Tibial artery (tissue), 4 donors: ENCODE results near the gene APOBEC4.
"Not testable (repeated sequence)": the region's sequence is repeated elsewhere in the genome, so short reads cannot be mapped to it uniquely, and the experiment has no call there.

ENCODE experiments used
- DNase-seq, 2 donors: peaks; one replicate each; pipeline ENCODE4 v3.0.0-alpha.2; 2019
- H3K27ac ChIP-seq, 2 donors: fragments of 200-600 bp; sonication (generic) in 1 of 2; 1 replicate in 1 of 2; 2 replicates in 1 of 2; pipeline ENCODE4 v1.5.1; 2018 to 2019; ENCODE audit warnings: mild to moderate bottlenecking in 1 of 2
- H3K27me3 ChIP-seq, 2 donors: fragments of 200-600 bp; sonication (generic) in 1 of 2; one replicate each; pipeline versions ENCODE4 v1.5.1 to v1.6.0; 2016 to 2019
- H3K36me3 ChIP-seq, 3 donors: fragments of 200-600 bp; sonication (generic) in 2 of 3; one replicate each; pipeline ENCODE4 v1.5.1; 2016 to 2019; ENCODE audit warnings: mild to moderate bottlenecking in 2 of 3
- H3K4me1 ChIP-seq, 4 donors: fragments of 200-600 bp; sonication (generic) in 2 of 4; 1 replicate in 3 of 4; 2 replicates in 1 of 4; pipeline ENCODE4 v1.5.1; 2016 to 2019
- H3K4me3 ChIP-seq, 2 donors: fragments of 200-600 bp; sonication (generic) in 1 of 2; 1 replicate in 1 of 2; 2 replicates in 1 of 2; pipeline ENCODE4 v1.5.1; 2018 to 2019; ENCODE audit warnings: mild to moderate bottlenecking in 2 of 2
- H3K9me3 ChIP-seq, 3 donors: fragments of 200-600 bp; sonication (generic) in 1 of 3; one replicate each; pipeline ENCODE4 v1.5.1; 2016 to 2019
- CTCF ChIP-seq, 2 experiments: fragments of 200-600 bp in 1 of 2; fragments of 450-650 bp in 1 of 2; IDR thresholded peaks; one replicate each; pipeline ENCODE4 v1.5.1; 2017 to 2019; ENCODE audit warnings: antibody characterized with exemption in 2 of 2, mild to moderate bottlenecking in 1 of 2, moderate library complexity in 1 of 2
- intact Hi-C: fragments of 100-400 bp; cut with DNase I; formaldehyde crosslinking; loops from one replicate; pipeline ENCODE4 v1.15.0; 2023; ENCODE audit warnings: low total_unique reads

APOBEC4 gene

GRCh38 chr1:183633676-183634343 lies 19.3 kb downstream of the APOBEC4 start:
- intact Hi-C loops = loop anchor here (10.0 kb wide), 1 partner anchor 1019 kb away; no protein-coding TSS in a partner anchor
- peak; percentile 55 to 60 for TF ChIP-seq CTCF (IDR thresholded peaks at IDR 0.05)

GRCh38 chr1:183632964-183633363 lies 20.2 kb downstream of the APOBEC4 start:
- Histone ChIP-seq H3K27me3 (no peaks in the 10 kb centered on the region), H3K9me3 (no peaks in the 10 kb centered on the region), H3K4me3 (peak overlapping the region; percentile 83 to 98), H3K36me3 (peaks cover 20 to 33% (median 25%) of the 10 kb centered on the region in 3 donors), H3K27ac (peak overlapping the region; percentile 91 to 99), H3K4me1 (peaks cover 0 to 51% (median 34%) of the 10 kb centered on the region in 4 donors)
- no peak for TF ChIP-seq CTCF (IDR thresholded peaks at IDR 0.05)
- no peak for DNase-seq
- intact Hi-C loops = loop anchor here (10.0 kb wide), 1 partner anchor 1018 kb away; no protein-coding TSS in a partner anchor

More at GRCh38 chr1:183633676-183634343, 19.3 kb downstream of the APOBEC4 start:
- DNase-seq = no peak
- H3K27me3 ChIP-seq = no peaks in the 10 kb centered on the region
- H3K4me1 ChIP-seq = peaks cover 0 to 43% (median 27%) of the 10 kb centered on the region in 4 donors
- H3K27ac ChIP-seq = peak overlapping the region; percentile 91 to 99
- H3K4me3 ChIP-seq = peak overlapping the region; percentile 83 to 98
- peaks cover 12 to 25% (median 17%) of the 10 kb centered on the region in 3 donors for H3K36me3 ChIP-seq
- H3K9me3 ChIP-seq = no peaks in the 10 kb centered on the region

- intact Hi-C loops = loop anchor here (10.0 kb wide), 1 partner anchor 1017 kb away; no protein-coding TSS in a partner anchor
- H3K27ac ChIP-seq = peak overlapping the region in 1 of 2 donors; percentile 99
Observed at GRCh38 chr1:183632114-183632513, 21.0 kb downstream of the APOBEC4 start.

GRCh38 chr1:183630748-183631147 lies 22.4 kb downstream of the APOBEC4 start:
- no peak for DNase-seq
- TF ChIP-seq CTCF (IDR thresholded peaks at IDR 0.05) = no peak
- Histone ChIP-seq H3K9me3 (no peaks in the 10 kb centered on the region), H3K4me3 (peak overlapping the region; percentile 83 to 98), H3K4me1 (peaks cover 0 to 67% (median 43%) of the 10 kb centered on the region in 4 donors), H3K36me3 (peaks cover 29 to 39% (median 33%) of the 10 kb centered on the region in 3 donors), H3K27ac (peak overlapping the region; percentile 51 to 99), H3K27me3 (no peaks in the 10 kb centered on the region)
- intact Hi-C loops = loop anchor here (10.0 kb wide), 1 partner anchor 1016 kb away; no protein-coding TSS in a partner anchor

More at GRCh38 chr1:183632114-183632513, 21.0 kb downstream of the APOBEC4 start:
- peaks cover 27 to 39% (median 31%) of the 10 kb centered on the region in 3 donors for H3K36me3 ChIP-seq
- no peak for DNase-seq
- H3K4me1 ChIP-seq = peaks cover 0 to 60% (median 37%) of the 10 kb centered on the region in 4 donors
- H3K9me3 ChIP-seq = no peaks in the 10 kb centered on the region
- TF ChIP-seq CTCF (IDR thresholded peaks at IDR 0.05) = no peak
- no peaks in the 10 kb centered on the region for H3K27me3 ChIP-seq
- H3K4me3 ChIP-seq = peak overlapping the region; percentile 83 to 98

GRCh38 chr1:183628537-183628936 lies 24.6 kb downstream of the APOBEC4 start:
- peaks cover 33 to 47% (median 39%) of the 10 kb centered on the region in 3 donors for H3K36me3 ChIP-seq
- no peaks in the 10 kb centered on the region for H3K9me3 ChIP-seq
- H3K4me3 ChIP-seq = no peak overlapping the region
- no peak for TF ChIP-seq CTCF (IDR thresholded peaks at IDR 0.05)
- H3K4me1 ChIP-seq = peaks cover 0 to 82% (median 51%) of the 10 kb centered on the region in 4 donors
- H3K27me3 ChIP-seq = no peaks in the 10 kb centered on the region
- intact Hi-C loops = no loop called here
- peak overlapping the region; percentile 0 to 99 for H3K27ac ChIP-seq
- no peak for DNase-seq

GRCh38 chr1:183626236-183626635 lies 26.9 kb downstream of the APOBEC4 start:
- Histone ChIP-seq H3K36me3 (peaks cover 33 to 48% (median 39%) of the 10 kb centered on the region in 3 donors), H3K4me1 (peaks cover 0 to 93% (median 53%) of the 10 kb centered on the region in 4 donors), H3K27ac (peak overlapping the region; percentile 71)
- H3K4me3 ChIP-seq, DNase-seq, H3K27me3 ChIP-seq, intact Hi-C loops, H3K9me3 ChIP-seq: not testable (repeated sequence)
